Stimulated activated CD8-positive, alpha-beta memory T cell treated with anti-CD3 and anti-CD28 coated beads, Interleukin-4, amount 100 ng/mL, for 4 hours (primary cell): ENCODE measurements around the gene CCNE1.
"Not testable (repeated sequence)": the region's sequence is repeated elsewhere in the genome, so short reads cannot be mapped to it uniquely, and the experiment has no call there.

ENCODE experiments used
- DNase-seq, 2 donors: peaks; one replicate each; pipeline ENCODE4 v3.0.0-alpha.2; 2020; ENCODE audit warnings: low read depth in 2 of 2, low spot score in 1 of 2

CCNE1 gene

GRCh38 chr19:29785955-29786589 lies 25.7 kb upstream of the CCNE1 start:
- no peak for DNase-seq

GRCh38 chr19:29787281-29787680 lies 24.5 kb upstream of the CCNE1 start:
- no peak for DNase-seq

GRCh38 chr19:29789007-29789406 lies 22.8 kb upstream of the CCNE1 start:
- DNase-seq, result no peak

- no peak for DNase-seq
Measured at GRCh38 chr19:29793116-29793727, 18.6 kb upstream of the CCNE1 start.

- DNase-seq, result not testable (repeated sequence)
Measured at GRCh38 chr19:29794490-29794889, 17.3 kb upstream of the CCNE1 start.

- DNase-seq, result no peak
Measured at GRCh38 chr19:29795461-29796172, 16.2 kb upstream of the CCNE1 start.

GRCh38 chr19:29796173-29796573 lies 15.6 kb upstream of the CCNE1 start:
- no peak for DNase-seq

GRCh38 chr19:29798774-29799497 lies 12.9 kb upstream of the CCNE1 start:
- no peak for DNase-seq

GRCh38 chr19:29800100-29800825 lies 11.5 kb upstream of the CCNE1 start:
- no peak for DNase-seq

- not testable (repeated sequence) for DNase-seq
Measured at GRCh38 chr19:29803951-29804350, 7.8 kb upstream of the CCNE1 start.

GRCh38 chr19:29804493-29804892 lies 7.3 kb upstream of the CCNE1 start:
- DNase-seq, result no peak

- no peak for DNase-seq
Measured at GRCh38 chr19:29805031-29805965, 6.5 kb upstream of the CCNE1 start.

GRCh38 chr19:29806098-29806866 lies 5.5 kb upstream of the CCNE1 start:
- no peak for DNase-seq

GRCh38 chr19:29807178-29807577 lies 4.6 kb upstream of the CCNE1 start:
- no peak for DNase-seq

- DNase-seq, result no peak
Measured at GRCh38 chr19:29807870-29808405, 3.9 kb upstream of the CCNE1 start.

- no peak for DNase-seq
Measured at GRCh38 chr19:29809795-29810503, 1.8 kb upstream of the CCNE1 start.

- no peak for DNase-seq
Measured at GRCh38 chr19:29810504-29810871, 1.3 kb upstream of the CCNE1 start.

- no peak for DNase-seq
Measured at GRCh38 chr19:29812080-29812880, 489 bp downstream of the CCNE1 start.
